HG03457 (cell line): ENCODE data around the gene RPAP2.

Experiments used
- ATAC-seq: cut with Tn5 transposase; IDR thresholded peaks from one replicate; pipeline ENCODE4 v1.9.1; 2021; ENCODE audit warnings: moderate number of reproducible peaks; ENCODE audit not compliant: unreplicated experiment

Gene RPAP2

DNA sequence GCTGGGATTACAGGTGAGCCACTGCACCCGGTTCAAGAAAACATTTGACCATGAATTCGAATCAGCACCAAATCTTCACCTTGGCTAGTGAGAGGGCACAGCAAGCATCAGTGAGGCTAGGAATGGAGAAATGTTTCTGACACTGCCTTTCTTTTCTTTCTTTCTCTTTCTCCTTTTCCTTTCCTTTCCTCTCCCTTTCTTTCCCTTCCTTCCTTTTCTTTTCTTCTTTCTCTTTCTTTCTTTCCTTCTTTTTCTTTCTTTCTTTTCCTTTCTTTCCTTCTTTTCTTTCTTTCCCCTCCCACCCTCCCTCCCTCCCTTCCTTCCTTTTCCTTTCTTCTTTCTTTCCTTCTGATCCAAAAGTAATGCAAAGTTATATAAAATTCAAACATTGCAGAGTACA, 147.0 kb downstream of the RPAP2 start:
- ATAC-seq, result no peak

DNA sequence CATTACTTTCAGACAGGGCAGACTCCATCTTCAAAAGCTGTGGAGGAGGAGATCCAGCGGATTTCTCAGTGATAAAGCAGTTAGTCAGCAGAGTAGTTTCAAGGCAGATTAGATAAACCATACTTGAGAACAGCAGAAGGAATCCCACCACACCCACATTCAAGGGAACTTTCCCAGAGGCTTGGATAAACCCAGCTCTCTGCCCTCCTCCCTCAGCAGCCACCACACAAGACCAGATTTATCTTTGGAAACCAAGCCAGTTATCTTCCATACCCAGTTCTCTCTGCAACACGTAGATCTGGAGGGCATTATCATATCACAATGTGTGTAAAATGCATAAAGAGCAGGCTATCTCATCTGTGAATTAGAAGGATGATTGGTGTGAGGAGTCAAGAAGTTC, 147.7 kb downstream of the RPAP2 start:
- ATAC-seq, result no peak

DNA sequence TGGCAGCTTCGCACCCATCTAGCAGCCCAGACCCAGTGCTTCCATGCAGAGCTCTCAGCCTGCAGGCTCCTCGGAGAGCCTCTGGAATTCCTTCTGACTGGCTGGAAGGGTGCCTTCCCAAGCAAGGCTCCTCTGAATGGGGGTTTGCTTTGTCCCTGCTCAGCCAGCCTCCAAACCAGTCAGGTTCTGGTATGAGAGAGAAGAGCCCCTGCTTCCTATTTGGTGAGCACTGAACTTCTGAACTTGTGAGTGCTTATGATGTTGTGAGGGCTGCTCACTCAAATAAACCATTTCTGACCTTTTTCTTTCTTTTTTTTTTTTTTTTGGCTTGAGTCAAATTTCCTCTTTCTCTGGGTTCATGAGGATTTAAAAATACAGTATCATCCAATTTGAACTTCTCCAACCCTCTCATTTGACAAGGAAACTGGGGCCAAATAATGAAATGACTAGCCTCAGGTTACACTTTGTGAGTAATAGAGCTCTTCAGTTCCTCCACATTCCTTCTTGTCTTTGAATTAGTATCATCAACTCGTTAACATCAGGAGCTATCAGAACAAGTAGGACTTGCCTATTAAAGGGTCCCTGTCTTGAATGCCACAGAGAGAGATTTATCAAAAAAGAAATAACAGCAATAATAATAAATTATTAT, 148.3 kb downstream of the RPAP2 start:
- ATAC-seq, result no peak

DNA sequence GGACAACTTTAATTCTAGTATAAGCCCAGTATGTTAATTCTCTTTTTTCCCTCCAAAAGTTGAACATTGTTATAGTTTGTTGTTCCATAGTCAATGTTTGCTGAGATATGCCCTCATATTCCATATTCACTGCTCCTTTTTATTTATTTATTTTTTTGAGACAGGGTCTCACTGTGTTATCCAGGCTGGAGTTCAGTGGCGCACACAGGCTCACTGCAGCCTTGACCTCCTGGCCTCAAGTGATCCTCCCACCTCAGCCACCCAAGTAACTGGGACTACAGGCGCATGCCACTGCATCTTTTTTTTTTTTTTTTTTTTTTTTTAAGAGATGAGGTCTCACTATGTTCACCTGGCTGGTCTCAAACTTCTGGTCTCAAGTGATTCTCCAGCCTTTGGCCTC, 149.1 kb downstream of the RPAP2 start:
- ATAC-seq, result no peak
